H1 (cell line): ENCODE data around the gene GABBR1. TPM values are rescaled to one million over a fixed set of nuclear protein-coding genes. Genes with fewer than 3 reads are reported as not detected.

Source experiments
- CTCF ChIA-PET: fragments of 300-600 bp; sonication (Branson Sonifier 250); formaldehyde crosslinking; loops from one replicate; lab custom pipeline; 2021; ENCODE audit not compliant: partially characterized antibody; lab: Charles Lee
- POLR2A ChIA-PET: fragments of 300-600 bp; sonication (Branson Sonifier 250); formaldehyde crosslinking; loops from one replicate; lab custom pipeline; 2021; ENCODE audit warnings: inconsistent platforms; ENCODE audit not compliant: partially characterized antibody; lab: Charles Lee
- DNase-seq, 2 experiments: peaks; one replicate each; pipeline versions ENCODE4 v3.0.0 to v3.0.0-alpha.2; 2010 to 2022; ENCODE audit warnings: low spot score in 2 of 2, low read depth in 1 of 2, mixed read lengths in 1 of 2
- FAIRE-seq: peaks from 2 replicates; lab custom pipeline; 2011; peaks lifted over from hg19 to GRCh38; lab: Jason Lieb, UNC
- H2AFZ ChIP-seq: 2 replicates; pipeline ENCODE4 v1.8.1; 2012; ENCODE audit warnings: low read length, inconsistent platforms
- H2AK5ac ChIP-seq: 2 replicates; pipeline ENCODE4 v1.6.1; 2013; ENCODE audit warnings: low read depth, low read length
- H2BK120ac ChIP-seq: replicated peaks from 2 replicates; pipeline ENCODE3; 2013; ENCODE audit warnings: low read depth, low read length, inconsistent platforms
- H2BK12ac ChIP-seq: 2 replicates; pipeline ENCODE4 v1.6.1; 2013; ENCODE audit warnings: low read depth, low read length
- H2BK15ac ChIP-seq: 2 replicates; pipeline ENCODE4 v1.6.1; 2013; ENCODE audit warnings: low read length
- H2BK20ac ChIP-seq: 2 replicates; pipeline ENCODE4 v1.6.1; 2013; ENCODE audit warnings: low read length
- H2BK5ac ChIP-seq: 2 replicates; pipeline ENCODE4 v1.6.1; 2013; ENCODE audit warnings: low read depth, low read length
- H3K14ac ChIP-seq: 2 replicates; pipeline ENCODE4 v1.6.1; 2013; ENCODE audit warnings: inconsistent platforms; ENCODE audit not compliant: insufficient read length
- H3K18ac ChIP-seq: 2 replicates; pipeline ENCODE4 v1.6.1; 2013; ENCODE audit warnings: low read length; ENCODE audit errors: extremely low read depth
- H3K23ac ChIP-seq: 2 replicates; pipeline ENCODE4 v1.6.1; 2013; ENCODE audit warnings: inconsistent platforms; ENCODE audit not compliant: insufficient read length
- H3K23me2 ChIP-seq: 2 replicates; pipeline ENCODE4 v1.6.1; 2013; ENCODE audit warnings: low read depth, low read length
- H3K27ac ChIP-seq: 2 replicates; pipeline ENCODE4 v1.6.1; 2011; ENCODE audit warnings: low read depth, low read length, inconsistent platforms
- H3K27me3 ChIP-seq, 4 experiments: replicated peaks in 1 of 4; 1 replicate in 1 of 4; 2 replicates in 3 of 4; pipeline versions ENCODE4 v1.6.1 to v1.8.1; 2011 to 2013; ENCODE audit warnings: low read length in 3 of 4, mild to moderate bottlenecking in 3 of 4, inconsistent platforms in 2 of 4, mixed read lengths in 2 of 4, moderate library complexity in 1 of 4; ENCODE audit not compliant: control insufficient read depth in 3 of 4, insufficient read depth in 3 of 4; ENCODE audit errors: extremely low read depth in 1 of 4
- H3K36me3 ChIP-seq, 4 experiments: 2 replicates each; pipeline versions ENCODE4 v1.6.1 to v1.8.1; 2011 to 2013; ENCODE audit warnings: mild to moderate bottlenecking in 4 of 4, low read length in 3 of 4, moderate library complexity in 2 of 4, control low read depth in 1 of 4, inconsistent platforms in 1 of 4; ENCODE audit not compliant: insufficient read depth in 4 of 4, control insufficient read depth in 2 of 4
- H3K4ac ChIP-seq: replicated peaks from 2 replicates; pipeline ENCODE3; 2013; ENCODE audit warnings: low read length, low read depth, mixed read lengths, inconsistent platforms; ENCODE audit not compliant: insufficient read length
- H3K4me1 ChIP-seq, 4 experiments: replicated peaks in 1 of 4; 1 replicate in 1 of 4; 2 replicates in 3 of 4; pipeline versions ENCODE4 v1.6.1 to v1.8.1; 2011 to 2013; ENCODE audit warnings: low read length in 3 of 4, inconsistent platforms in 2 of 4, mixed read lengths in 1 of 4; ENCODE audit not compliant: insufficient read depth in 4 of 4, control insufficient read depth in 3 of 4
- H3K4me2 ChIP-seq, 2 experiments: 2 replicates each; pipeline versions ENCODE4 v1.6.1 to v1.8.1; 2011 to 2013; ENCODE audit warnings: low read depth in 2 of 2, low read length in 2 of 2, control low read depth in 1 of 2, inconsistent platforms in 1 of 2, mild to moderate bottlenecking in 1 of 2; ENCODE audit not compliant: insufficient read depth in 1 of 2
- H3K4me3 ChIP-seq, 4 experiments: fragments of 200-600, 300-600 bp in 1 of 4; sonication (generic), shearing (Covaris generic), sonication (Bioruptor Twin) in 1 of 4; 2 replicates each; pipeline versions ENCODE4 v1.5.1 to v1.8.1; 2011 to 2016; ENCODE audit warnings: low read length in 4 of 4, low read depth in 3 of 4, control low read depth in 2 of 4, inconsistent platforms in 2 of 4, mild to moderate bottlenecking in 2 of 4, mixed read lengths in 1 of 4, moderate library complexity in 1 of 4; ENCODE audit not compliant: insufficient read depth in 2 of 4; ENCODE audit errors: extremely low read depth in 1 of 4
- H3K56ac ChIP-seq: replicated peaks from 2 replicates; pipeline ENCODE3; 2013; ENCODE audit warnings: low read depth, mild to moderate bottlenecking, mixed read lengths, low read length, inconsistent platforms; ENCODE audit not compliant: insufficient read length
- H3K79me1 ChIP-seq: 2 replicates; pipeline ENCODE4 v1.6.1; 2013; ENCODE audit warnings: low read depth, low read length, control low read depth
- H3K79me2 ChIP-seq, 2 experiments: 2 replicates each; pipeline versions ENCODE4 v1.6.1 to v1.8.1; 2012 to 2013; ENCODE audit warnings: low read length in 2 of 2, mild to moderate bottlenecking in 2 of 2, inconsistent platforms in 1 of 2; ENCODE audit not compliant: insufficient read depth in 2 of 2, control insufficient read depth in 1 of 2
- H3K9ac ChIP-seq, 4 experiments: replicated peaks in 1 of 4; 1 replicate in 1 of 4; 2 replicates in 3 of 4; pipeline versions ENCODE4 v1.6.1 to v1.8.1; 2011 to 2013; ENCODE audit warnings: low read depth in 3 of 4, low read length in 3 of 4, control low read depth in 2 of 4, mild to moderate bottlenecking in 2 of 4, moderate library complexity in 2 of 4, inconsistent platforms in 1 of 4; ENCODE audit errors: extremely low read depth in 1 of 4
- H3K9me3 ChIP-seq, 2 experiments: 2 replicates each; pipeline versions ENCODE4 v1.6.1 to v1.8.1; 2012 to 2013; ENCODE audit warnings: mild to moderate bottlenecking in 2 of 2, moderate library complexity in 2 of 2, control low read depth in 1 of 2, inconsistent platforms in 1 of 2, low read depth in 1 of 2, low read length in 1 of 2, mixed read lengths in 1 of 2; ENCODE audit not compliant: insufficient read depth in 2 of 2
- H4K20me1 ChIP-seq, 2 experiments: replicated peaks in 1 of 2; 2 replicates each; pipeline versions ENCODE3 to v1.8.1; 2011 to 2013; ENCODE audit warnings: inconsistent platforms in 2 of 2, low read length in 2 of 2, mild to moderate bottlenecking in 1 of 2; ENCODE audit not compliant: insufficient read depth in 2 of 2, control insufficient read depth in 1 of 2
- H4K5ac ChIP-seq: 2 replicates; pipeline ENCODE4 v1.6.1; 2013; ENCODE audit warnings: low read length, low read depth, mixed read lengths, inconsistent platforms; ENCODE audit not compliant: insufficient read length
- H4K8ac ChIP-seq: 2 replicates; pipeline ENCODE4 v1.8.0; 2013; ENCODE audit warnings: mild to moderate bottlenecking, moderate library complexity, low read length, inconsistent platforms; ENCODE audit not compliant: insufficient read depth; ENCODE audit errors: extremely low read depth
- H4K91ac ChIP-seq: replicated peaks from 2 replicates; pipeline ENCODE3; 2013; ENCODE audit warnings: low read length, mixed read lengths, inconsistent platforms; ENCODE audit not compliant: insufficient read length
- SP2 ChIP-seq: IDR thresholded peaks from 2 replicates; pipeline ENCODE4 v1.6.1; 2012; ENCODE audit warnings: mild to moderate bottlenecking, low read length, inconsistent platforms
- TAF7 ChIP-seq: optimal IDR thresholded peaks from 2 replicates; pipeline ENCODE3; 2011; ENCODE audit warnings: low read depth, mild to moderate bottlenecking, inconsistent platforms, low read length, moderate library complexity, borderline replicate concordance
- YY1 ChIP-seq: IDR thresholded peaks from 2 replicates; pipeline ENCODE4 v1.6.1; 2011; ENCODE audit warnings: low read depth, mild to moderate bottlenecking, low read length
- WGBS, 2 experiments: shearing (Covaris generic) in 1 of 2; methylation state at CpG; one replicate each; pipeline versions ENCODE4 v1.1.6 to v1.1.7; 2013 to 2015; ENCODE audit warnings: low lambda C conversion rate in 2 of 2, mixed read lengths in 2 of 2, inconsistent platforms in 1 of 2, low coverage in 1 of 2, missing lambda C conversion rate in 1 of 2; ENCODE audit not compliant: insufficient replicate concordance in 2 of 2, insufficient coverage in 1 of 2, insufficient read length in 1 of 2; ENCODE audit errors: extremely low coverage in 1 of 2, missing lambda C conversion rate in 1 of 2; 5-methylcytosine and 5-hydroxymethylcytosine counted together
- polyA plus RNA-seq, 7 experiments: library from polyadenylated mRNA; depleted of rRNA in 3 of 7; stranded (reverse) in 5 of 7; unstranded in 2 of 7; fragments of >200 nt in 5 of 7; fragments of 200-250 nt in 2 of 7; gene quantifications; 1 replicate in 5 of 7; 2 replicates in 1 of 7; 4 replicates in 1 of 7; pipeline versions ENCODE4 v1.2.1 to v1.2.3, GENCODE V29; 2011 to 2013; ENCODE audit warnings: missing spikeins in 2 of 7, mixed read lengths in 2 of 7
- total RNA-seq: library from RNA; stranded (reverse); fragmentation: NEBNext Ultra II Directional; extraction: Animal tissue kit (Norgen Biotek cat#: 25700); gene quantifications from 2 replicates; pipeline ENCODE4 v1.2.1, GENCODE V29; 2021
- TF ChIP-seq, protein P1 (sequence below): IDR thresholded peaks from 2 replicates; pipeline ENCODE4 v1.6.1; 2012; ENCODE audit warnings: inconsistent platforms

Gene GABBR1
- total and polyA plus RNA-seq, 2 of the 8 experiments (the other 6 are each of a cell fraction or from before 2014, with no cell fraction given), result 75.9 to 78.3 TPM

DNA sequence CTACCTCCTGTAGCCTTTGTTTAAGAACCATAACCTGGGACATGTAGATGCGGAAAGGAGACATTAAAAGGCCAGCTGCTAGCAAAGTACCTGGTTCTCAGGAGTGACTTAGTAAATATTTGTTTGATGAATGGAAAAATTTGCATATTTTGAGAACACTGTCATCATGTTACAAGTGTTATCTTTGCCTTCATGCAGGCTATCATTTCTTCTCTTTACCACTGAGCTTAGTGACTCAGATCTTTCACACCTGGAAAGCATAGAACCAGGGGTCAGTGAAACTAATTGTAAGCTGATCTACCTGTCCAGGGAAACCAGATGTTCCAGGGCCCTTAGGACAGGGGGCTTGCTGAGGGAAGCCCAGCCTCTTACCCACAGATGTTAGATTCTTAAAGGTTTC, 42.6 kb upstream of the GABBR1 start:
- TF ChIP-seq, protein P1, sequence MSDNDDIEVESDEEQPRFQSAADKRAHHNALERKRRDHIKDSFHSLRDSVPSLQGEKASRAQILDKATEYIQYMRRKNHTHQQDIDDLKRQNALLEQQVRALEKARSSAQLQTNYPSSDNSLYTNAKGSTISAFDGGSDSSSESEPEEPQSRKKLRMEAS, result no peak
- TF ChIP-seq YY1 (no peak), SP2 (no peak), TAF7 (no peak)
- Histone ChIP-seq H2BK20ac (no peak overlapping the region), H2BK15ac (no peak overlapping the region), H3K79me1 (no peaks in the 10 kb centered on the region), H2BK5ac (no peak overlapping the region), H3K18ac (no peak overlapping the region), H4K20me1 (no peaks in the 10 kb centered on the region), H3K9ac (no peak overlapping the region), H4K91ac (no peak overlapping the region), H2BK12ac (0 out of 2 replicates have a peak overlapping the region, but pooled peaks have one; percentile 44), H3K4me2 (no peak overlapping the region), H2AK5ac (no peak overlapping the region), H3K23me2 (no peaks in the 10 kb centered on the region; the same call in 1 of the 2 replicates), H3K23ac (no peak overlapping the region), H3K4ac (no peak overlapping the region), H3K36me3 (no peaks in the 10 kb centered on the region), H3K4me3 (no peak overlapping the region), H2BK120ac (no peak overlapping the region), H3K14ac (no peak overlapping the region), H3K27me3 (no peaks in the 10 kb centered on the region), H3K27ac (no peak overlapping the region), H3K79me2 (no peaks in the 10 kb centered on the region), H3K56ac (no peak overlapping the region), H3K4me1 (peaks cover 0 to 3% (median 0%) of the 10 kb centered on the region in 4 experiments; a peak in 1 of 7 replicates), H4K8ac (no peak overlapping the region), H2AFZ (no peak overlapping the region), H4K5ac (no peak overlapping the region), H3K9me3 (no peaks in the 10 kb centered on the region)
- DNase-seq (no peak), FAIRE-seq (no peak)
- CTCF ChIA-PET, result interaction anchor here (0.6 to 12.7 kb wide), 5 partner anchors 10 to 45 kb away, joined by 3 to 502 read pairs (median 9); partner anchors contain the start of gene MOG
- WGBS, 2 experiments, result 35% methylated on average over 1 of the region's 1 CpG; no CpG with 5 or more reads in 1 of the 2 experiments
- POLR2A ChIA-PET, result interaction anchor here (2.8 to 3.8 kb wide), 2 partner anchors 10 to 13 kb away, joined by 18 to 20 read pairs; no protein-coding TSS in a partner anchor
